ENCODE results near the gene GPHN. TPM values are rescaled to one million over a fixed set of nuclear protein-coding genes. Genes with fewer than 3 reads are reported as not detected.

GPHN gene
- total and polyA plus RNA-seq, 10 of the 15 experiments (the other 5 are each of a cell fraction or from before 2014, with no cell fraction given): 22.3 to 48.8 (median 33.1) TPM

DNA sequence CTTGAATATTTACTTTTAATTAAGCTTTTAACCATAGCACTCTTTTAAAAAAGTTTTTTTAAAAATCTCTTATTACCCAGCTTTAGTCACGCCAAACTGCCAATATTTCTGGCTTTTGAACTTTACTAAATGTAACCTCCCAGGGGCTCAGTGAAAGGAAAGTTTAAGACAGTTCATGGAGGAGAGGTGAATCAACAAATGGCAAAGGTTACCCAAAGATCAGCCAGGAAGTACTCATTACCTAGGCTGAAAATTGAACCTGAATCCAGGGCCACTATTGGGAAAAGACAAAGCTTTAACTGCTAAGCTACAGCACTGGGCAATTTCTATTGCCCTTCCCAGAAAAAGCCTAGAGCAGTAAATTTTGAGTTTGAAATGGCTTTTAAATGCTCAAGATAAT, 282.2 kb downstream of the GPHN start:
- FAIRE-seq (no peak), DNase-seq (ENCODE audit: low read depth, low spot score) (no peak), ATAC-seq (no peak)
- WGBS (ENCODE audit: insufficient coverage, insufficient replicate concordance, low lambda C conversion rate, missing lambda C conversion rate): 100% methylated on average over 1 of the region's 1 CpG
- no peaks in the 10 kb centered on the region for H3K36me3 ChIP-seq (ENCODE audit: control insufficient read depth in 2 of 2, insufficient read depth in 2 of 2, low read length in 1 of 2)
- POLR2A ChIA-PET: no interaction called here
- H4K20me1 ChIP-seq (ENCODE audit: control insufficient read depth, insufficient read depth): no peaks in the 10 kb centered on the region
- TF ChIP-seq HCFC1 (IDR thresholded peaks at IDR 0.05; ENCODE audit: low read length): no peak
- no peak for TF ChIP-seq POU2F2 (IDR thresholded peaks at IDR 0.05; ENCODE audit: borderline replicate concordance, low read depth, low read length)
- no peak for TF ChIP-seq SMAD5 (IDR thresholded peaks at IDR 0.05; ENCODE audit: low read depth)
- TF ChIP-seq, protein P1, sequence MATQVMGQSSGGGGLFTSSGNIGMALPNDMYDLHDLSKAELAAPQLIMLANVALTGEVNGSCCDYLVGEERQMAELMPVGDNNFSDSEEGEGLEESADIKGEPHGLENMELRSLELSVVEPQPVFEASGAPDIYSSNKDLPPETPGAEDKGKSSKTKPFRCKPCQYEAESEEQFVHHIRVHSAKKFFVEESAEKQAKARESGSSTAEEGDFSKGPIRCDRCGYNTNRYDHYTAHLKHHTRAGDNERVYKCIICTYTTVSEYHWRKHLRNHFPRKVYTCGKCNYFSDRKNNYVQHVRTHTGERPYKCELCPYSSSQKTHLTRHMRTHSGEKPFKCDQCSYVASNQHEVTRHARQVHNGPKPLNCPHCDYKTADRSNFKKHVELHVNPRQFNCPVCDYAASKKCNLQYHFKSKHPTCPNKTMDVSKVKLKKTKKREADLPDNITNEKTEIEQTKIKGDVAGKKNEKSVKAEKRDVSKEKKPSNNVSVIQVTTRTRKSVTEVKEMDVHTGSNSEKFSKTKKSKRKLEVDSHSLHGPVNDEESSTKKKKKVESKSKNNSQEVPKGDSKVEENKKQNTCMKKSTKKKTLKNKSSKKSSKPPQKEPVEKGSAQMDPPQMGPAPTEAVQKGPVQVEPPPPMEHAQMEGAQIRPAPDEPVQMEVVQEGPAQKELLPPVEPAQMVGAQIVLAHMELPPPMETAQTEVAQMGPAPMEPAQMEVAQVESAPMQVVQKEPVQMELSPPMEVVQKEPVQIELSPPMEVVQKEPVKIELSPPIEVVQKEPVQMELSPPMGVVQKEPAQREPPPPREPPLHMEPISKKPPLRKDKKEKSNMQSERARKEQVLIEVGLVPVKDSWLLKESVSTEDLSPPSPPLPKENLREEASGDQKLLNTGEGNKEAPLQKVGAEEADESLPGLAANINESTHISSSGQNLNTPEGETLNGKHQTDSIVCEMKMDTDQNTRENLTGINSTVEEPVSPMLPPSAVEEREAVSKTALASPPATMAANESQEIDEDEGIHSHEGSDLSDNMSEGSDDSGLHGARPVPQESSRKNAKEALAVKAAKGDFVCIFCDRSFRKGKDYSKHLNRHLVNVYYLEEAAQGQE (IDR thresholded peaks at IDR 0.05; ENCODE audit: low read depth, low read length): no peak
- no peak for TF ChIP-seq ASH2L (IDR thresholded peaks at IDR 0.05; ENCODE audit: borderline replicate concordance, low read depth)
- TF ChIP-seq, protein P2, sequence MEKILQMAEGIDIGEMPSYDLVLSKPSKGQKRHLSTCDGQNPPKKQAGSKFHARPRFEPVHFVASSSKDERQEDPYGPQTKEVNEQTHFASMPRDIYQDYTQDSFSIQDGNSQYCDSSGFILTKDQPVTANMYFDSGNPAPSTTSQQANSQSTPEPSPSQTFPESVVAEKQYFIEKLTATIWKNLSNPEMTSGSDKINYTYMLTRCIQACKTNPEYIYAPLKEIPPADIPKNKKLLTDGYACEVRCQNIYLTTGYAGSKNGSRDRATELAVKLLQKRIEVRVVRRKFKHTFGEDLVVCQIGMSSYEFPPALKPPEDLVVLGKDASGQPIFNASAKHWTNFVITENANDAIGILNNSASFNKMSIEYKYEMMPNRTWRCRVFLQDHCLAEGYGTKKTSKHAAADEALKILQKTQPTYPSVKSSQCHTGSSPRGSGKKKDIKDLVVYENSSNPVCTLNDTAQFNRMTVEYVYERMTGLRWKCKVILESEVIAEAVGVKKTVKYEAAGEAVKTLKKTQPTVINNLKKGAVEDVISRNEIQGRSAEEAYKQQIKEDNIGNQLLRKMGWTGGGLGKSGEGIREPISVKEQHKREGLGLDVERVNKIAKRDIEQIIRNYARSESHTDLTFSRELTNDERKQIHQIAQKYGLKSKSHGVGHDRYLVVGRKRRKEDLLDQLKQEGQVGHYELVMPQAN (conservative IDR thresholded peaks at IDR 0.05): no peak
- TF ChIP-seq SREBF1 (IDR thresholded peaks at IDR 0.05; ENCODE audit: low read length): no peak
- TF ChIP-seq, protein P3, sequence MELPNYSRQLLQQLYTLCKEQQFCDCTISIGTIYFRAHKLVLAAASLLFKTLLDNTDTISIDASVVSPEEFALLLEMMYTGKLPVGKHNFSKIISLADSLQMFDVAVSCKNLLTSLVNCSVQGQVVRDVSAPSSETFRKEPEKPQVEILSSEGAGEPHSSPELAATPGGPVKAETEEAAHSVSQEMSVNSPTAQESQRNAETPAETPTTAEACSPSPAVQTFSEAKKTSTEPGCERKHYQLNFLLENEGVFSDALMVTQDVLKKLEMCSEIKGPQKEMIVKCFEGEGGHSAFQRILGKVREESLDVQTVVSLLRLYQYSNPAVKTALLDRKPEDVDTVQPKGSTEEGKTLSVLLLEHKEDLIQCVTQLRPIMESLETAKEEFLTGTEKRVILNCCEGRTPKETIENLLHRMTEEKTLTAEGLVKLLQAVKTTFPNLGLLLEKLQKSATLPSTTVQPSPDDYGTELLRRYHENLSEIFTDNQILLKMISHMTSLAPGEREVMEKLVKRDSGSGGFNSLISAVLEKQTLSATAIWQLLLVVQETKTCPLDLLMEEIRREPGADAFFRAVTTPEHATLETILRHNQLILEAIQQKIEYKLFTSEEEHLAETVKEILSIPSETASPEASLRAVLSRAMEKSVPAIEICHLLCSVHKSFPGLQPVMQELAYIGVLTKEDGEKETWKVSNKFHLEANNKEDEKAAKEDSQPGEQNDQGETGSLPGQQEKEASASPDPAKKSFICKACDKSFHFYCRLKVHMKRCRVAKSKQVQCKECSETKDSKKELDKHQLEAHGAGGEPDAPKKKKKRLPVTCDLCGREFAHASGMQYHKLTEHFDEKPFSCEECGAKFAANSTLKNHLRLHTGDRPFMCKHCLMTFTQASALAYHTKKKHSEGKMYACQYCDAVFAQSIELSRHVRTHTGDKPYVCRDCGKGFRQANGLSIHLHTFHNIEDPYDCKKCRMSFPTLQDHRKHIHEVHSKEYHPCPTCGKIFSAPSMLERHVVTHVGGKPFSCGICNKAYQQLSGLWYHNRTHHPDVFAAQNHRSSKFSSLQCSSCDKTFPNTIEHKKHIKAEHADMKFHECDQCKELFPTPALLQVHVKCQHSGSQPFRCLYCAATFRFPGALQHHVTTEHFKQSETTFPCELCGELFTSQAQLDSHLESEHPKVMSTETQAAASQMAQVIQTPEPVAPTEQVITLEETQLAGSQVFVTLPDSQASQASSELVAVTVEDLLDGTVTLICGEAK (IDR thresholded peaks at IDR 0.05; ENCODE audit: borderline replicate concordance): no peak
- TF ChIP-seq ZNF24 (IDR thresholded peaks at IDR 0.05): no peak
- TF ChIP-seq SP1 (IDR thresholded peaks at IDR 0.05; ENCODE audit: low read depth, low read length): no peak
- no peak for TF ChIP-seq CHD2 (IDR thresholded peaks at IDR 0.05; ENCODE audit: borderline replicate concordance, low read depth, low read length)
- TF ChIP-seq TAF1 (IDR thresholded peaks at IDR 0.05; ENCODE audit: borderline replicate concordance, low read depth, low read length): no peak
- H3K4me2 ChIP-seq (ENCODE audit: control insufficient read depth, insufficient read depth): no peak overlapping the region
- no peak overlapping the region for H3K27ac ChIP-seq (ENCODE audit: control insufficient read depth, insufficient read depth)
- BruUV-seq (replicated peaks): no TSS peak
- H3K9ac ChIP-seq (ENCODE audit: control insufficient read depth, insufficient read depth, low read length): no peak overlapping the region
- SMC1A ChIA-PET (ENCODE audit: uncharacterized antibody, unreplicated experiment): interaction anchor here (0.7 kb wide), 1 partner anchor 31 kb away, joined by 3 read pairs; no protein-coding TSS in a partner anchor
- H3K9me3 ChIP-seq (replicated peaks; ENCODE audit: control insufficient read depth, insufficient read depth, low read length): peaks cover 4% of the 10 kb centered on the region; the same call in 2 of the 3 replicates
- no peaks in the 10 kb centered on the region for H3K79me2 ChIP-seq (ENCODE audit: control insufficient read depth, insufficient read depth, low read length)
- in situ Hi-C loops (cut with MboI) (no loop called here), intact Hi-C loops (cut with micrococcal nuclease; ENCODE audit: unreplicated experiment) (no loop called here)
- CTCF ChIA-PET: interaction anchor here (0.9 to 1.3 kb wide), 2 partner anchors 14 to 22 kb away, joined by 3 to 4 read pairs; no protein-coding TSS in a partner anchor
- H3K4me3 ChIP-seq: no peak overlapping the region
- no peaks in the 10 kb centered on the region for H3K4me1 ChIP-seq (ENCODE audit: control insufficient read depth, insufficient read depth, low read length)
- no peak overlapping the region for H2AFZ ChIP-seq (ENCODE audit: control insufficient read depth, low read depth, low read length)
- no peaks in the 10 kb centered on the region for H3K27me3 ChIP-seq (replicated peaks in 1 of 2; ENCODE audit: control insufficient read depth in 2 of 2, insufficient read depth in 2 of 2, low read length in 1 of 2)
- RAD21 ChIA-PET (ENCODE audit: unreplicated experiment): no interaction called here
